ENCODE results near the gene KLHDC8B.

GRCh38 chr3:49166752-49167556, 4.4 kb upstream of the KLHDC8B start:
- TF ChIP-seq, protein P1, sequence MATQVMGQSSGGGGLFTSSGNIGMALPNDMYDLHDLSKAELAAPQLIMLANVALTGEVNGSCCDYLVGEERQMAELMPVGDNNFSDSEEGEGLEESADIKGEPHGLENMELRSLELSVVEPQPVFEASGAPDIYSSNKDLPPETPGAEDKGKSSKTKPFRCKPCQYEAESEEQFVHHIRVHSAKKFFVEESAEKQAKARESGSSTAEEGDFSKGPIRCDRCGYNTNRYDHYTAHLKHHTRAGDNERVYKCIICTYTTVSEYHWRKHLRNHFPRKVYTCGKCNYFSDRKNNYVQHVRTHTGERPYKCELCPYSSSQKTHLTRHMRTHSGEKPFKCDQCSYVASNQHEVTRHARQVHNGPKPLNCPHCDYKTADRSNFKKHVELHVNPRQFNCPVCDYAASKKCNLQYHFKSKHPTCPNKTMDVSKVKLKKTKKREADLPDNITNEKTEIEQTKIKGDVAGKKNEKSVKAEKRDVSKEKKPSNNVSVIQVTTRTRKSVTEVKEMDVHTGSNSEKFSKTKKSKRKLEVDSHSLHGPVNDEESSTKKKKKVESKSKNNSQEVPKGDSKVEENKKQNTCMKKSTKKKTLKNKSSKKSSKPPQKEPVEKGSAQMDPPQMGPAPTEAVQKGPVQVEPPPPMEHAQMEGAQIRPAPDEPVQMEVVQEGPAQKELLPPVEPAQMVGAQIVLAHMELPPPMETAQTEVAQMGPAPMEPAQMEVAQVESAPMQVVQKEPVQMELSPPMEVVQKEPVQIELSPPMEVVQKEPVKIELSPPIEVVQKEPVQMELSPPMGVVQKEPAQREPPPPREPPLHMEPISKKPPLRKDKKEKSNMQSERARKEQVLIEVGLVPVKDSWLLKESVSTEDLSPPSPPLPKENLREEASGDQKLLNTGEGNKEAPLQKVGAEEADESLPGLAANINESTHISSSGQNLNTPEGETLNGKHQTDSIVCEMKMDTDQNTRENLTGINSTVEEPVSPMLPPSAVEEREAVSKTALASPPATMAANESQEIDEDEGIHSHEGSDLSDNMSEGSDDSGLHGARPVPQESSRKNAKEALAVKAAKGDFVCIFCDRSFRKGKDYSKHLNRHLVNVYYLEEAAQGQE (IDR thresholded peaks at IDR 0.05; ENCODE audit: insufficient read depth in 1 of 2, low read depth in 2 of 2, low read length in 2 of 2): no peak
- TF ChIP-seq POLR2AphosphoS5 (IDR thresholded peaks at IDR 0.05; ENCODE audit: low read depth, low read length): no peak
- TF ChIP-seq TAF1 (IDR thresholded peaks at IDR 0.05; ENCODE audit: borderline replicate concordance, insufficient read depth, low read length): no peak
